Measurements from ENCODE around the gene IQCM. TPM values are rescaled to one million over a fixed set of nuclear protein-coding genes. Genes with fewer than 3 reads are reported as not detected.

The IQCM gene
- polyA plus RNA-seq, 1 of the 3 experiments (the other 2 are of a cell fraction) = not detected

- DNase-seq = no peak
- Histone ChIP-seq H3K27ac (ENCODE audit: low read depth in 2 of 2, low read length in 1 of 2) (no peak overlapping the region), H3F3A (replicated peaks; ENCODE audit: insufficient read depth) (no peaks in the 10 kb centered on the region), H3K27me3 (ENCODE audit: insufficient read depth) (no peaks in the 10 kb centered on the region; the same call in 1 of the 2 replicates), H3K79me2 (ENCODE audit: insufficient read depth) (no peaks in the 10 kb centered on the region), H4K20me1 (ENCODE audit: insufficient read depth) (no peaks in the 10 kb centered on the region), H3K9ac (no peak overlapping the region), H3K9me3 (no peaks in the 10 kb centered on the region), H3K4me3 (ENCODE audit: low read depth in 2 of 2, low read length in 1 of 2) (no peak overlapping the region), H3K36me3 (replicated peaks in 1 of 2; ENCODE audit: control insufficient read depth in 1 of 2, insufficient read depth in 2 of 2, low read length in 1 of 2) (no peaks in the 10 kb centered on the region), H3K4me2 (no peak overlapping the region), H3K4me1 (ENCODE audit: control insufficient read depth in 1 of 2, insufficient read depth in 2 of 2, low read depth in 1 of 2, low read length in 1 of 2) (no peaks in the 10 kb centered on the region), H2AFZ (ENCODE audit: low read depth) (no peak overlapping the region), H3K9me2 (no peaks in the 10 kb centered on the region)
- POLR2A ChIA-PET = no interaction called here
- CTCF ChIA-PET = no interaction called here
- TF ChIP-seq SMC3 (IDR thresholded peaks at IDR 0.05; ENCODE audit: low read depth, low read length) (no peak), RCOR1 (IDR thresholded peaks at IDR 0.05; ENCODE audit: low read length) (no peak), FOSL2 (IDR thresholded peaks at IDR 0.05; ENCODE audit: borderline replicate concordance, low read depth) (no peak), RFX5 (IDR thresholded peaks at IDR 0.05; ENCODE audit: low read length) (no peak), NRF1 (IDR thresholded peaks at IDR 0.05; ENCODE audit: low read depth, low read length) (no peak), MEF2A (IDR thresholded peaks at IDR 0.05; ENCODE audit: borderline replicate concordance, low read depth) (no peak), PBX3 (IDR thresholded peaks at IDR 0.05) (no peak), GATA2 (CRISPR knock-in tag; IDR thresholded peaks at IDR 0.05) (no peak), IRF3 (IDR thresholded peaks at IDR 0.05; ENCODE audit: low read depth, low read length) (no peak), REST (IDR thresholded peaks at IDR 0.05; ENCODE audit: low read depth, low read length) (no peak), USF1 (IDR thresholded peaks at IDR 0.05; ENCODE audit: borderline replicate concordance, low read depth) (no peak), MXI1 (IDR thresholded peaks at IDR 0.05; ENCODE audit: low read depth, low read length) (no peak)
- 3% methylated on average over 3 of the region's 3 CpGs for WGBS (ENCODE audit: low lambda C conversion rate)
These were observed 15.2 kb upstream of the IQCM start for GRCh38 chr4:149830823-149831222.

All from SK-N-SH (cell line).